ENCODE results near the gene STX18. TPM values are rescaled to one million over a fixed set of nuclear protein-coding genes. Genes with fewer than 3 reads are reported as not detected.
"Not testable (repeated sequence)": the region's sequence is repeated elsewhere in the genome, so short reads cannot be mapped to it uniquely, and the experiment has no call there.

The STX18 gene
- total RNA-seq, 4 donors from 2014 or later, result 17.8 to 25.4 (median 23.4) TPM

GRCh38 chr4:4425696-4426095 is 116.2 kb downstream of the STX18 start:
- TF ChIP-seq POLR2AphosphoS5 (IDR thresholded peaks at IDR 0.05) (no peak), CTCF (IDR thresholded peaks at IDR 0.05) (no peak), EP300 (IDR thresholded peaks at IDR 0.05) (no peak), POLR2A (IDR thresholded peaks at IDR 0.05) (no peak)
- no peak for ATAC-seq
- WGBS, 2 donors (ENCODE audit: low coverage in 1 of 2), result 83 to 91% methylated on average over 4 to 5 of the region's 7 CpGs
- Histone ChIP-seq H3K4me1 (no peaks in the 10 kb centered on the region), H3K36me3 (peaks cover 0 to 89% of the 10 kb centered on the region in 2 donors), H3K27me3 (no peaks in the 10 kb centered on the region), H3K4me3 (no peak overlapping the region), H3K9me3 (no peaks in the 10 kb centered on the region), H3K27ac (no peak overlapping the region)

DNA sequence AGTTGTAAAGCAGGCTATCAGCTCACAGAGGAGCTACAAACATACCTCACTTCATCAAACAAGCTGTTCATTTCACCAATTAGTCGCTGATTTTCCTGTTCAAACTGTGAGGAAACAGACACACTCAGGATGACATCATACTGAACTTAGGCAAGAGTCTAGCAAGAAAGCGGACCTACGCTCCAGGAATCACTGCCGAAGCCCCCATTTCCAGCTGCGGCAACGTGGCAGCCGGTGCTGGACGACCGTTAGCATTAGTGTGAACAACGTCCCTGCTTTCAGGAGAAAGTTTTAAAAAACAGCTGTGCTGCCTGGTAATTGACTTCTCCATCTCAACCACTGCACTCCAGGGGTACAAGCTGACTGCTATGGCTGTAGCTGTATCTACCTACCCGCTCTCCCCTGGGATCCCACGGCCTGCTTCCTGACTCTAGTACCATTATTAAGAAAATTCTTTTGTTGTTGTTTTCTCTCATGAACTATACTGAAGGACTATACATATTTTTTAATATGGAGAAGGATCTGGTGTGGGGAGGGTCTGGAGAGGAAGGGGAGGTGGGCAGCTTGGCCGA is 116.6 kb downstream of the STX18 start:
- WGBS, 2 donors (ENCODE audit: low coverage in 1 of 2), result 71 to 86% methylated on average over 1 to 12 of the region's 13 CpGs
- Histone ChIP-seq H3K36me3 (peaks cover 0 to 91% of the 10 kb centered on the region in 2 donors), H3K9me3 (no peaks in the 10 kb centered on the region), H3K27ac (no peak overlapping the region), H3K4me1 (no peaks in the 10 kb centered on the region), H3K4me3 (no peak overlapping the region), H3K27me3 (no peaks in the 10 kb centered on the region)
- ATAC-seq, result no peak
- no peak for TF ChIP-seq CTCF (IDR thresholded peaks at IDR 0.05)
- no peak for TF ChIP-seq EP300 (IDR thresholded peaks at IDR 0.05)
- no peak for TF ChIP-seq POLR2AphosphoS5 (IDR thresholded peaks at IDR 0.05)
- TF ChIP-seq POLR2A (IDR thresholded peaks at IDR 0.05), result no peak

DNA sequence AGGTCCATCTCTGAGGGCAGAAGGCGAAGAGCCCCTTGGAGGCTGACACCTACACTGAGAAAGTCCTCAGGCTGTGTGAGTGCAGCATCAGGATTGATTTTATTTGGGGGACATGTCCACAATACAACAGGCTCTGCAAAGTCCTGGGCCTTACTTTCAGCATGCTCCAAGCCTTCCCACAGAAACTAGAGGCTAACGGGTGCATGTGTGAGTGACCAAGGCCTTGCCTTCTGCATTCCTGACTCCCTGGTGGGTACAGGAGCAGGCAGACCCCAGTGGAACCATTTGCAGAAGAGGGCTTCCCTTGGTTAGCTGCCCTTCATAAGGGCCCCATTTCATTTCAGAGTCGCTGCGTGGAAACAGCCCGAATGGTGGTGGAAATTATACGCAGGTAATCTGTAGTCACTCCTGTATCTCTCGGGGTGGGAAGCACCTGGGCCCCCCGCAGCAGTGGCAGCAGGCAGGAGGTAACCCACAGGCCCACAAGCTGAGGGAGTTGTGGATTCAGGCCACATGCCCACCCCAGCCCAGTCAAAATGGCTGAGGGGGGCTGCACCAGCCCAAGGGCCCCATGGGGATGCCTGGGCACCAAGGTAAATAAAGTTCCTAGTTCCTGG is 117.2 kb downstream of the STX18 start:
- 100% methylated on average over 1 of the region's 8 CpGs; no CpG with 5 or more reads in 1 of the 2 donors for WGBS, 2 donors (ENCODE audit: low coverage in 1 of 2)

DNA sequence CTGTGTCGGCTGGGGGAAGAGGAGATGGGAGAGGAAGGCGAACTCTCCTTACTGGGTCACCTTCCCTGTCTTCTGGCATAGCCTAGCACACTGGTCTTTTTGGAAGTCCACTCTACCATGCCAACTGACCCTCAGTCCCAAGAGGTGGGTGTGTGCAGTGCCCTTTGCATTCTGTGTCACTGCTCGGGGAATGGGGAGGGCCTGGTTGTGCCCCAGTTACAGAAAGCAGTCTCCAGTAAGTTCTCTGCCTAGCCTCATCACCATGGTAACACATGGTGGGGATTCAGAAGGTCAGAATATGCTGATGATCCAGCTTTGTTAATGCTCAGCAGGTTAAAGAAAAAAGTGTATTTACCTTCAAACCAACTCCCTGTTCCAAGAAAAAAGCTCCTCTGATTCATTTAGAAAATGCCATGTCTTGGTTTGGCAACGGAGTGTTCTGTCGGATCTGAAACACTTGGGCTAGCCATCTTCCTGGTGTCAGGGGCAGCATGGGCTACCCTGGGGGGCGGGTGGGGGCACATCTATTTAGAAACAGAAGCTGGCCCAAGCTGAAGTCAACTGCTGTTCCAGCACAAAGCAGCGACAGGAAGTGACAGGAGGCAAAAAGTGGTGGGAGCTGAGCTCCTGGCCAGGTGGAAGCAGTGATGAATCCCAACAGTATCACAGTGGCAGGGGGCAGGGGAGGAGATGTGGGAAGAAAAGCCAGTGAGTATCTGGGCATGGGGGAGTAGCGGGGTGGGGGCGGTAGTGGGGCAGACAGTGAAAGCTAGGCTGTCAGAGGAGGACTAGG is 117.9 kb downstream of the STX18 start:
- no peaks in the 10 kb centered on the region for H3K9me3 ChIP-seq
- no peak overlapping the region for H3K27ac ChIP-seq
- 60 to 79% methylated on average over 3 to 5 of the region's 9 CpGs for WGBS, 2 donors (ENCODE audit: low coverage in 1 of 2)
- no peak overlapping the region for H3K4me3 ChIP-seq
- H3K4me1 ChIP-seq, result no peaks in the 10 kb centered on the region
- TF ChIP-seq EP300 (IDR thresholded peaks at IDR 0.05), result no peak
- H3K36me3 ChIP-seq, result peaks cover 0 to 94% of the 10 kb centered on the region in 2 donors
- ATAC-seq, result no peak
- H3K27me3 ChIP-seq, result no peaks in the 10 kb centered on the region

More for the DNA sequence above, 117.2 kb downstream of the STX18 start:
- TF ChIP-seq POLR2AphosphoS5 (IDR thresholded peaks at IDR 0.05) (no peak), POLR2A (IDR thresholded peaks at IDR 0.05) (no peak), EP300 (IDR thresholded peaks at IDR 0.05) (no peak)
- H3K36me3 ChIP-seq, result peaks cover 0 to 94% of the 10 kb centered on the region in 2 donors
- no peaks in the 10 kb centered on the region for H3K27me3 ChIP-seq
- H3K9me3 ChIP-seq, result no peaks in the 10 kb centered on the region
- no peak for ATAC-seq
- H3K4me3 ChIP-seq, result no peak overlapping the region
- no peak overlapping the region for H3K27ac ChIP-seq
- H3K4me1 ChIP-seq, result no peaks in the 10 kb centered on the region

GRCh38 chr4:4422856-4423499 is 118.9 kb downstream of the STX18 start:
- H3K4me1 ChIP-seq, result no peaks in the 10 kb centered on the region
- WGBS, 2 donors (ENCODE audit: low coverage in 1 of 2), result 67 to 86% methylated on average over 2 to 10 of the region's 12 CpGs
- H3K4me3 ChIP-seq, result no peak overlapping the region
- ATAC-seq, result no peak
- no peaks in the 10 kb centered on the region for H3K9me3 ChIP-seq
- no peaks in the 10 kb centered on the region for H3K27me3 ChIP-seq
- no peak overlapping the region for H3K27ac ChIP-seq
- peaks cover 0 to 94% of the 10 kb centered on the region in 2 donors for H3K36me3 ChIP-seq
- TF ChIP-seq POLR2AphosphoS5 (IDR thresholded peaks at IDR 0.05), result no peak

- H3K27ac ChIP-seq, H3K4me3 ChIP-seq, H3K27me3 ChIP-seq, ATAC-seq, H3K9me3 ChIP-seq, H3K4me1 ChIP-seq: not testable (repeated sequence)
- WGBS, 2 donors (ENCODE audit: low coverage in 1 of 2), result 60 to 100% methylated on average over 2 of the region's 7 CpGs
- H3K36me3 ChIP-seq, result peaks cover 0 to 98% of the 10 kb centered on the region in 2 donors
Observed at GRCh38 chr4:4422117-4422516, 119.7 kb downstream of the STX18 start.
